ENCODE measurements around the gene RAPGEF5.
A peak's percentile ranks its signal among the peaks of the same experiment; 100 is the strongest.
"Not testable (repeated sequence)": the region's sequence is repeated elsewhere in the genome, so short reads cannot be mapped to it uniquely, and the experiment has no call there.

Gene RAPGEF5

GRCh38 chr7:22082886-22083703 lies 273.9 kb downstream of the RAPGEF5 start:
- peak; percentile 79 for DNase-seq (ENCODE audit: low read depth)

- DNase-seq (ENCODE audit: low read depth) = no peak
These were observed 274.4 kb downstream of the RAPGEF5 start for GRCh38 chr7:22082553-22082885.

GRCh38 chr7:22080219-22080618 lies 276.7 kb downstream of the RAPGEF5 start:
- DNase-seq (ENCODE audit: low read depth) = not testable (repeated sequence)

- DNase-seq (ENCODE audit: low read depth) = not testable (repeated sequence)
These were observed 278.1 kb downstream of the RAPGEF5 start for GRCh38 chr7:22078872-22079271.

- DNase-seq (ENCODE audit: low read depth) = no peak
These were observed 281.4 kb downstream of the RAPGEF5 start for GRCh38 chr7:22075561-22075960.

GRCh38 chr7:22074897-22075296 lies 282.1 kb downstream of the RAPGEF5 start:
- no peak for DNase-seq (ENCODE audit: low read depth)

Measured in activated T-cell treated with anti-CD3 and anti-CD28 coated beads for 48 hours (primary cell).